Measurements from ENCODE around the gene PLD4.
"Not testable (repeated sequence)": the region's sequence is repeated elsewhere in the genome, so short reads cannot be mapped to it uniquely, and the experiment has no call there.

Gene PLD4, protein sequence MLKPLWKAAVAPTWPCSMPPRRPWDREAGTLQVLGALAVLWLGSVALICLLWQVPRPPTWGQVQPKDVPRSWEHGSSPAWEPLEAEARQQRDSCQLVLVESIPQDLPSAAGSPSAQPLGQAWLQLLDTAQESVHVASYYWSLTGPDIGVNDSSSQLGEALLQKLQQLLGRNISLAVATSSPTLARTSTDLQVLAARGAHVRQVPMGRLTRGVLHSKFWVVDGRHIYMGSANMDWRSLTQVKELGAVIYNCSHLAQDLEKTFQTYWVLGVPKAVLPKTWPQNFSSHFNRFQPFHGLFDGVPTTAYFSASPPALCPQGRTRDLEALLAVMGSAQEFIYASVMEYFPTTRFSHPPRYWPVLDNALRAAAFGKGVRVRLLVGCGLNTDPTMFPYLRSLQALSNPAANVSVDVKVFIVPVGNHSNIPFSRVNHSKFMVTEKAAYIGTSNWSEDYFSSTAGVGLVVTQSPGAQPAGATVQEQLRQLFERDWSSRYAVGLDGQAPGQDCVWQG

DNA sequence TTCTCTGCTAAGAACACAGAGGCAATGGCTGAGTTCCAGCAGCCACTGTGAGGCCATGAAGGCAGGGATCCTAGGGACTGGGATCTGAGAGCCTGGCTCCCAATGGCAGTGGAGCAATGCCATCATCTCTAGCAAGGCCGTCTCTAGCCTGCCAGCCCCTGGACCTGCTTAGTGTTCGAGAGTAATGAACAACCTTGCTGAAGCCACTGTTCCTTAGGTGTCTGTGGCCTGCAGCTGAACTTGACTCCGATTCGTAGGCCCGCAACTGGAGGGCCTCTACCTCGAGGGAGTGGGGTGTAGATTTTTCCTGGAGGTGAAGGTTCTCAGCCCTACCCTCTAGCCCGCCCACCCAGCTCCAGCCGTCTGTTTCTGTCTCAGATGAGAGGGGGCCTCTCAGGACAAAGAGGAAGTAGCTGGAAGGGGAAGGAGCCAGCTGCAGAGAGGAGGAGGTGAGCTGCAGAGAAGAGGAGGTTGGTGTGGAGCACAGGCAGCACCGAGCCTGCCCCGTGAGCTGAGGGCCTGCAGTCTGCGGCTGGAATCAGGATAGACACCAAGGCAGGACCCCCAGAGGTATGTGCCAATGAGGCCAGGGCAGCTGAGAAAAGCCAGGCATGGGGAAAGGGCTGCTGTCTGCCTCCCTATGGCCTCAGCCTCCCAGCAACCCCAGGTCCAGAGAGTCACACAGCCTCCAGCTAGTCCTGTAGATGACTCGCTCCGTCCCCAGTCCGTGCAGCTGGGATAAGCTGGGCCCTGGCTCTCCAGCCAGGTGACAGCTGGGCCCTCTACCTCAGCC is at the start of gene PLD4:
PLD4 (plus strand) TSS at position 459 of the 793 bp plus-strand sequence. CDS start 2,262 bp downstream, outside the sequence.
- no peak for DNase-seq (ENCODE audit: low spot score)

DNA sequence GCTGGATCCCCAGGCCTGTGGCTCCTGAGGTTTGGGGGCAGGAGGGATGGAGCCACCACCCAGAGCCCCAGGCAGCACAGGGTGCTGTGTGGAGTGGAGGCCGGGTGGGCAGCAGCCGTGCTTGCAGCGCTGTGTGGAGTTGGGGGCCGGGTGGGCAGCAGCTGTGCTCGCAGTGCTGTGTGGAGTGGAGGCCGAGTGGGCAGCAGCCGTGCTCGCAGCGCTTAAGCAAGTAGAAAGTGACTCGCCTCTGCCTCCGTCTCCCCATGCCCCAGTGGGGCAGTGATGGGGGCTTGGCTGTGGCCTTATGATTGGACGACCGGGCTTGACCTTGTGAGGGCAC is 49.3 kb upstream of the PLD4 start:
- no peak for DNase-seq (ENCODE audit: low spot score)

DNA sequence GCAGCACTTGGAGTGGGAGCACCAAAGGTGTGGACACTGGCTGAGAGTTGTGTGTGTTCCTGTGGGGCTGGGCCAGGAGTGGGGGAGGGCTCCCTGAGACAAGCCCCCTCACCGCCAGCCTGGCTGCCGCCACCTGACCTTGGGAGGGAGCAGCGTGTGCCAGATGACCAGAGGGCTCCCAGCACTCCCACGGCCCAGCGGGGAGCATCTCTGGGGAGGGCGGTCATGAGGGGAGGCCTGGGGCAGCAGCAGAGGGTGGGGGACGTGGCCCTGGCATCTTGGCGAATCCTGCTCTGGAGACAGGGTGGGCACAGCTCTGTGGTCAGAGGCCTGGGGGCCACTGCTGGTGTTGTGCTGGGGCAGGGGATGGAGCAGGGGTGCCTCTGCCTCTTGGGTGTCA is 48.9 kb upstream of the PLD4 start:
- no peak for DNase-seq (ENCODE audit: low spot score)

DNA sequence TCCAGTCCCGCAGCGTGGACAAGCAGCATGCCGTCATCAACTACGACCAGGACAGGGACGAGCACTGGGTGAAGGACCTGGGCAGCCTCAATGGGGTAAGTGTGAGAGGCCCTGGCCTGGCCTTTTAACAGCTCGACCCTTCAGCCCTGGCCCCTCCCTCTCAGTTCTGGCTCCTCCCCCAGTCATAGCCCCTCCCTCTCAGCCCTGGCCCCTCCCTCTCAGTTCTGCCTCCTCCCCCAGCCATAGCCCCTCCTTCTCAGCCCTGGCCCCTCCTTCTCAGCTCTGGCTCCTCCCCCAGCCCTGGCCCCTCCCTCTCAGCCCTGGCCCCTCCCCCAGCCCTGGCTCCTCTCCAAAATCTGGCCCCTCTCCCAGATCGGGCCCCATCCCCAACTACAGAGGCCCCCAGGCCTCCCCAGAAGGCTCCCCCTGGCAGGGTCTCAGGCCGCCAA is 48.4 kb upstream of the PLD4 start:
- no peak for DNase-seq (ENCODE audit: low spot score)

DNA sequence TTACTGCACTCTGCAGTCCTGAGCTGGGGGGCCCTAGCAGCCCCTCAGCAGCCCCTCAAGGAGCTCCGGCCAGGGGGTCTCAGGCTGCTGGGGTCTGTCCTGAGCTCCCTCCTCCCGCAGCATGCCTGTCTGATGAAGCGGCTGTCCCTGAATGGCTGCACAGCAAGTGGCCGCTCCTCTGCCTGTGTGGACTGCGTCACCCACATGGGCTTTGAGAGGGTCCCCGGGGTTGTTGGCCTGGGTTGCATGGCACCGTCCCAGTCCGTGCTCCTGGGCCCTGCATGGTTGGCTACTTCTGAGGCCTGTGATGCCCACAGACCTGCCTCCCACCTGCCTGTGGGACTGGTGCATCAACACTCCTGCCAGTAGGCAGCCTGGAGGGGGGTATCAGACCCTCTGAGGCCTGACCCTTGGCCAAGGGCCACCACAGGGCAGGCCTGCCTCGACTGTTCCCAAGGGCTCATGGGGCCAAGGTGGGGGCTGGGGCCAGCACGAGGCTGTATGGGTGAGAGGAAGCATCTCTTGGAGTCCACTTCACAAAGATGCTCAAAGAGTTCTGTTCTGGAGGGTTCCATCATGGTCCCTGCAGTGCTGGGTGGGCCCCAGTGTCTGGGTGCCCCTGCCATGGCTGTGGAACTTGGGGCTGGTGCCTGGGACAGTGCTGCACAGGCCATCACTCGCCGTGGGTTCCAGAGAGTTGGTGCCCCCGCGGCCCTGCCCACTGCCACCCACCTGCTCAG is 47.4 kb upstream of the PLD4 start:
- DNase-seq (ENCODE audit: low spot score): no peak

DNA sequence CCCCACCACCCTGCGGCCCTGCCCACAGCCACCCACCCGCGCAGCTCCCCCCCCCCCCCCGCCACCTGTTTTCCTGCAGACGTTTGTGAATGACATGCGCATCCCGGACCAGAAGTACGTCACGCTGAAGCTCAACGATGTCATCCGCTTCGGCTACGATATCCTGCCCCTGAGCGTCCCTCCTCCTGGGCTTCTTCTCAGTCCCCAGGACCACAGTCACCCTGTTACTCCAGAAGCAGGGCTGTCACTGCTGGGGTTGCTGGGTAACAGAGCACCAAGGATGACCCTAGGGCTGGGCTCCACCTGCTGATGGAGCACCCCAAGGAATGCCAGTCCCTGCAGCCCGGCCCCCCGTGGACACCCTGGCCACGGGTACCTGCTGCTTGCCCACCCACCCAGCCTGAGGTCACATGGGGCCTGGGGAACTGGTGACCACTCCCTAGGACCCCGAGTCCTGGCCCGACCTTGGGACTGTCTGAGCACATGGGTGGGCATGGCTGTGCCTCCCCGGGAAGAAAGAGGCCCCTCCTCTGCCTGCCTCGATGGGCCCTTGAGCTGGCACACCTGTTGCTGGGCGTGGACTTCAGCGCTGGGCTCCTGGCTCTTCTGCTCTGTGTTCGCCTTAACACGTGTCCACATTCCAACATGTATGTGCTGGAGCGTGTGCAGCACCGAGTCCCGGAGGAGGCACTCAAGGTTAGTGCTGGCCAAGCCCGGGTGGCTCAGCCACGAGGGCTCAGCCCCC is 46.7 kb upstream of the PLD4 start:
- no peak for DNase-seq (ENCODE audit: low spot score)

DNA sequence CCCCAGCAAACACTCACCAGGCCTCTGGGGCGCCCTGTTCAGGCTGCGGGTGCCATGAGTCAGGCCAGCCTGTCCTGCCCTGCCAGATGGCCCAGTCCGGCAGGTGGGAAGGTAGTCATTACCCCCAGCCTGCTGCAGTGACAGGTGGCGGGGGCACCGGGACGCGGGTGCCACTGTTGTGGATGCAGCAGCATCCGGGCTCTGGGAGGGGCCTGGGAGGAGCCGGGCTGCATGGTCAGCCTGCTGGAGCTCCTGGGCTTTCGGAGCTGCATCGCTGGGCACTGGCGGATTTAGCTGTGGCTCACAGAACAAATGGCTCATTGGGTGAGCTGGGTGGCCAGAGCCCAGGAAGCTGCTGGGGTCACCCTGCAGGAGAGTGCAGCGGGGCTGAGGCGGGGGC is 46.1 kb upstream of the PLD4 start:
- no peak for DNase-seq (ENCODE audit: low spot score)

DNA sequence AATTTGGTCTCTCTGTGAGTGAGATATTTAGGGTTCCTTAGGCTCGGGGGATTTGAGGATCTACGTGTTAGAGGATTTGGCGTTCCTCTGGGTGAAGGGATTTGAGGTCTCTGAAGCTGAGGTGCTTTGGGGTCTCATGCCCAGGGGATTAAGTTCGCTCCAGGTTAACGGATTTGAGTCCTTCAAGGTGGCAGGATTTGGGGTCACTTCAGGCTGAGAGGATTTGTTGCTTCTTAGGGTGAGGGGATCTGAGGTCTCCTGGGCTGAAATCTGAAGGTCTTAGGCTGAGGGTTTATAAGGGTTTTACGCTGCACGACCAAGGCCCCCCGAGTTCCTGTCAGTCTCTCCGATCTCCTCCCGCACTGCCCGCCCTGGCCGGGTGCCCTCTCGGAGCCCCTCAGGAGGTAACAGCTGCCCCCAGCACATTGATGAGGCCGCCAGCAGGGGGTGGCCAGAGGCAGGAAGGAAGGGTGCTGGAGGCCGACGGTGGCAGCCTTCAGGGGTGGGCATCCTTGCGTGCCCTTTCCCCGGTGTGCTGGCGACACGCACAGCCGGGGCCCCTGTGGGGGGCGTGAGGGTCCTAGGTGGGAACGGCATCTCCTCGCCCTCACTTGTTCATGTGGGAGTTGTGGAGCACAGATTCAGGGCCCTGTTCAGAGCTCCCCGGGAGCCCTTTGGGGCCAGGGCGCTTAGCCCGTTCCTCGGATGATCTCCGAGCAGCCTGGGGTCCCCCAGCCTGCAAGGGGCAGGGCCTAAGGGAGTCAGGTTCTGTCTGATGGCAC is 45.3 kb upstream of the PLD4 start:
- no peak for DNase-seq (ENCODE audit: low spot score)

DNA sequence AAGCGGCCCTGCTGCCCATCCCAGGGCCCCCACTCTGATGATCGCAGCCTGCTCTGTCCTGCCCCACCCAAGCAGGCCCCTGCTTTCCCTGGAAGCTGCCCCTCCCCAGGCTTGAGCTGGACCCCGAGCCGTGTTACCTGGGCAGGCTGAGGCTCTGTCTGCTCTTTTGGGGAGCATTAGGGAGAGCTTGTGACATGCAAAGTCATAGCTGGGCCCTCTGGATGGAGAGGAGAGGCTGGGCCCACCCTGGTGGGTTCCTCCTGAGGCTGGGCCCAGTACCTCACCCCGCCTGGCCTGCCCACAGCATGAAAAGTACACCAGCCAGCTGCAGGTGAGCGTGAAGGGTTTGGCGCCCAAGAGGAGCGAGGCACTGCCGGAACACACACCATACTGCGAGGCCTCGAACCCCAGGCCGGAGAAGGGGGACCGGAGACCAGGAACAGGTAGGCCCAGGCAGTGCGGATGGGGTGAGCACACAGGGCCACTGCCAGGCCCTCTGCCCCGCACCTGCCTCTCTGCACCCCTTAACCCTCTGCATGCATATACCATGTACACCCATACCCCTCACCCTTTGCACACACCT is 44.6 kb upstream of the PLD4 start:
- no peak for DNase-seq (ENCODE audit: low spot score)

DNA sequence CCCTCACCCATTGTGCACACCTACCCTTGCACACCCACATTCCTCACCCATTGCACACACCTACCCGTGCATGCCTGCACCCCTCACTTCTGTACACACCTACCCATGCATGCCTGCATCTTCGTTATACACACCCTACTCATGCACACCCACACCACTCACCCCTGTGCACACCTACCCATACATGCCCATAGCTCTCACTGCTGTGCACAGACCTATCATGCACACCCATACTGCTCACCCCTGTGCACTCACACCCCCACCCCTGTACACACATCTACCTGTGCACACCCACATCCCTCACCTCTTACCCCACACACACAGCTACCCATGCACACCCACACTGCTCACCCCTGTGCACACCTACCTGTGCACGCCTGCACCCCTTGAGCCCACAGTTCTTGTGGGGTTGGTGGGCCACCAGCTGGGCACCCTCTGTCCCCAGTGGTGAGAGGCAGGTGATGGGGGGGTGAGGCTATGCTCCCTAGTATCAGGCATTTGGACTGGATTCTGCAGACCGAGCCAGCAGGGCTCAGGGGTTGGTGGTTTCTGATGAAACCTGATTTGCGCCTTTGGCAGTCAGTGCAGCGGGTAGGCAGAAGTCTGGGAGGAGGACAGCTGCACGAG is 44.0 kb upstream of the PLD4 start:
- DNase-seq (ENCODE audit: low spot score): no peak

- DNase-seq (ENCODE audit: low spot score): no peak
Measured at GRCh38 chr14:104881369-104881979, 43.2 kb upstream of the PLD4 start.

- no peak for DNase-seq (ENCODE audit: low spot score)
Measured at GRCh38 chr14:104882325-104882973, 42.2 kb upstream of the PLD4 start.

- no peak for DNase-seq (ENCODE audit: low spot score)
Measured at GRCh38 chr14:104882991-104883660, 41.6 kb upstream of the PLD4 start.

GRCh38 chr14:104883681-104884361 is 40.9 kb upstream of the PLD4 start:
- DNase-seq (ENCODE audit: low spot score): no peak

DNA sequence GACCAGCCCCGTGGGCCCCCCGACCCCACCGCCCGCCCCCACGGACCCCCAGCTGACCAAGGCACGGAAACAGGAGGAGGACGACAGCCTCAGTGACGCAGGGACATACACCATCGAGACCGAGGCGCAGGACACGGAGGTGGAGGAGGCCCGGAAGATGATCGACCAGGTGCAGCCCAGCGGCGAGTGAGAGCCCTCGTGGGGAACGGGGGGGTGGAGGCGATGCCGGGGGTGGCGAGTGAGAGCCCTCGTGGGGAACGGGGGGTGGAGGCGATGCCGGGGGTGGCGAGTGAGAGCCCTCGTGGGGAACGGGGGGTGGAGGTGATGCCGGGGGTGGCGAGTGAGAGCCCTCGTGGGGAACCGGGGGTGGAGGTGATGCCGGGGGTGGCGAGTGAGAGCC is 40.3 kb upstream of the PLD4 start:
- not testable (repeated sequence) for DNase-seq (ENCODE audit: low spot score)

GRCh38 chr14:104885031-104885972 is 39.4 kb upstream of the PLD4 start:
- no peak for DNase-seq (ENCODE audit: low spot score)

Data from putamen (tissue), 1 donor.